HG02840 (cell line): ENCODE data around the gene IL18BP.

Experiments used
- ATAC-seq: cut with Tn5 transposase; IDR thresholded peaks from one replicate; pipeline ENCODE4 v1.9.1; 2021; ENCODE audit warnings: mild to moderate bottlenecking, moderate library complexity, moderate number of reproducible peaks; ENCODE audit not compliant: unreplicated experiment, low FRiP score

IL18BP gene

GRCh38 chr11:72040491-72041363 lies 42.0 kb downstream of the IL18BP start:
- ATAC-seq = no peak

- no peak for ATAC-seq
Observed at GRCh38 chr11:72041364-72042063, 42.8 kb downstream of the IL18BP start.

- no peak for ATAC-seq
Observed at GRCh38 chr11:72042064-72042745, 43.5 kb downstream of the IL18BP start.

- ATAC-seq = no peak
Observed at GRCh38 chr11:72045849-72046248, 47.1 kb downstream of the IL18BP start.

- no peak for ATAC-seq
Observed at GRCh38 chr11:72048766-72049460, 50.2 kb downstream of the IL18BP start.
